Measurements from ENCODE around the gene COL15A1.

The COL15A1 gene

DNA sequence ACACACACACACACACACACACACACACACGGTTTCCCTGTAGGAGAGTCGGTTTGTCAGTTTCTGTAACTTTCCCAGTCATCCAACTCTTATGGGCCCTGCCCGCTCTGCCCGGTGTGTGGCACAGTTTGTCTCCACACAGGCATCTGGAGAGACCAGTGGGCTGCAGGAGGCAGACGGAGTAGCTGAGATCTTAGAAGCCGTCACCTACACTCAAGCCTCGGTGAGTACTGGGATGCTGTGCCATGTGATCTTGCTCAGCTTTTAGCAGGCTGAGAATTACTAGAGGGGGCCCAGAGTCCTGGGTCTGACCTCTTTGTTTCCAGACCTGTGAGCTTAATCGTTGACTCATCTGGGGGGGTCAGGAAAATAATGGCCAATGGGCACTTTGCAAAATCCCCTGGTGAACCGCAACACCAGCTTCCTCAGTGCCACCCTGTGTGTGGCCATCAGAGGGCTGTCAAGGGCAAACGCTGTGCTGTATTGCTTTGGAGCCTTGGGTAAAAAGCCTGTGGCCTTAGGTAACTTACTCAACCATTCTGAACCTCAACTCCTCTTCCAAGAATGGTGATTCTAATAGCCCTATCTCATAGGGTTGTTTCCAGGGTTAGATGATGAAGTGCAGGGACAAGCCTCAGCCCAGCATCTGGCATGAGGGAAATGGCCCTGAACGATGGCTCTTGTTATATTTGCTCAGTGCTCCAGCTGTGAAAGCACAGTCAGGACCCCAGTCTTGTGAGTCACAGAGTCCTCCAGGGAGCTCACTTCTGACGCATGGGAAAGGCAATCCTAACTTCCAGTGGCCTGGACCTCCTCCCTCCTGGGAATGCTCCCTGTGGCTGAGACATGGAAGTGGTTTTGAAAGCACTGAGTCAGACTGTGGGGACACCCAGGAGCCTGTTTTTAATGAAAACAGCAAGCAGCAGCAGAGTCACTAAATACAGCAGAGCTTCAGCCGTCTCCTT is 45.6 kb downstream of the COL15A1 start:
- in situ Hi-C loops (cut with HindIII; ENCODE audit: low sequenced_read_pairs), result no loop called here

DNA sequence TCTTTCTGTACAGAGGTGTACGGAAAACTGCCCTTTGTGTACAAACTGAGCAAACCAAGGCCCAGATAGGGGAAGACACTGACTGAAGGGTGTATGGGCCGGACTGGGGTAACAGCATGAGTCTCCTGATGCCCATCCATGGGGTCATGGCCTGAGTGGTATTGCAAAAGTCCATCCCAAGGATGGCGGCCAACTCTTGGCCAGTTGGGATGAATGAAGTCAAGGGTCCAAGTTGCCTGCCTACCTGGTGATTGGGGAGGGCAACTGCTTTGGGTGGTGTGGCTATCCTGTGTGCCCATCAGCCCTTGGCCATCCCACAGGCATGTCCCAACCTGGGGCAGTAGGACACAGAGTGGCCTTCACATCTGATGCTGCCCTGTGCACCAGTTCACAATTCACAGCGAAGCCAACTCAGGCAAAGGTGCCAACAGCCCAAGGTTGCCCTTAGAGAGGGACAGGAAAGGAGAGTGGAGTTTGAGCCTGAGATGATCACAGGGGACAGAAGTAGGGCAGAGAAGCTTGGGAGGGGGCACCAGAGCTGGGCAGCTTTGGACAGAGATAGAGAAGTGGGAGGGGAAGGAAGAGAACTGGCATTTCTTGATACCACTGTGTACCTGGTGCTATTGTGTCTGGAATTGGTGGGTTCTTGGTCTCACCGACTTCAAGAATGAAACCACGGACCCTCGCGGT is 46.6 kb downstream of the COL15A1 start:
- in situ Hi-C loops (cut with HindIII; ENCODE audit: low sequenced_read_pairs), result loop anchor here (10.0 kb wide), 2 partner anchors 116 to 146 kb away; no protein-coding TSS in a partner anchor

DNA sequence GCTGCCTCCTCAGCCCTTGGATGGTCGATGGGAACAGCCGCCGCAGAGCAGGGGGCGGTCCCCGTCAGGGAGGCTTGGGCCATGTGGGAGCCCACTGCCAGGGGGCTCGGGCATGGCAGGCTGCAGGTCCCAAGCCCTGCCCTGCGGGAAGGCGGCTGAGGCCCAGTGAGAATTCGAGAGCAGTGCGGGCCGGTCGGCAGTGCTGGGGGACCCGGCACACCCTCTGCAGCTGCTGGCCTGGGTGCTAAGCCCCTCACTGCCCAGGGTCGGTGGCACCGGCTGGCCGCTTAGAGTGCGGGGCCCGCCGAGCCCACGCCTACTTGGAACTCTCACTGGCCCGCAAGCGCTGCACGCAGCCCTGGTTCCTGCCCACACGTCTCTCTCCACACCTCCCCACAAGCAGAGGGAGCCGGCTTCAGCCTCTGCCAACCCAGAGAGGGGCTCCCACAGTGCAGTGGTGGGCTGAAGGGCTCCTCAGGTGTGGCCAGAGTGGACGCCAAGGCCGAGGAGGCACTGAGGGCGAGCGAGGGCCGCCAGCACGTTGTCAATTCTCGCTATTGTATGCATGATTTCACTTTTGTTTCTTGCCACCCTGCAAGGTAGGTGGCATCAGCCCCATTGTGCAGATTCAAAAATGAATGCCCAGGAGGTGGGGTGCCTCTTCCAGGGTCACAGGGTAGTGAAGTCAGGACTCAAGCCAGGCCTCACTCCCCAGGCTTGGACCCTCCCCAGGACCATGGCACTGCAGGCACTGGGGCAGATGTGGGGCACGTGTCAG is 48.6 kb downstream of the COL15A1 start:
- in situ Hi-C loops (cut with HindIII; ENCODE audit: low sequenced_read_pairs), result loop anchor here (10.0 kb wide), 2 partner anchors 117 to 147 kb away; no protein-coding TSS in a partner anchor

DNA sequence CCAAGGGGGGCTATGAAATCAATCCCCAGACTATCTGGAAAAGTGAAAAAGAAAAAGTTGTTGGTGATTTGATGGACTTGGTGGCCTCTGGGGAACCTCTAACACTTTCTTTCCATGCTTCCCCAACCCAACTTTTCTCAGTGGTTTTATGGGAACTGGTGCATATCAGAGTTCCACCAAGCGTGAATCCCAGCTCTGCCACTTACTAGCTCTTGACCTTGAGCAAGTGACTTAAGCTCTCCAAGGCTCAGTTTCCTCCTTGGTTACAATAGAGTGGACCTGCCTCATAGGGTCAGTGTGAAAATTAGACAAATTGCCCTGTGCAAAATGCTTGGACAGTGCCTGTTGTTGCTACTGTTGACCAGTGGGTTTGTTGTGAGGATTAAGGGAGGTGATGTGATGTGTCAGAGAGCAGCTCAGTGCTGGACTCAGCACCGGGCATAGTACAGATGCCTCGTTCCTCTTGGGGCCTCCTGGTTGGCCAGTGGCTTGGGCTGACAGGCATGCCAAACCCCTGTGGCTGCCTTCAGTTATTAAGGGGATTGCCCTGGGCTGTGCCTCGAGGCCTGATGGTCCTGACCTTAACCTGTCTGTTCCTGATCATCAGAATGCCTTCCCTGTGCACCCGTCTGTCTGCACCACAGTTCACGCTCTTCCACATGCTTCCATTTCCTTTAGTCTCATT is 49.3 kb downstream of the COL15A1 start:
- in situ Hi-C loops (cut with HindIII; ENCODE audit: low sequenced_read_pairs), result loop anchor here (10.0 kb wide), 2 partner anchors 118 to 148 kb away; no protein-coding TSS in a partner anchor

DNA sequence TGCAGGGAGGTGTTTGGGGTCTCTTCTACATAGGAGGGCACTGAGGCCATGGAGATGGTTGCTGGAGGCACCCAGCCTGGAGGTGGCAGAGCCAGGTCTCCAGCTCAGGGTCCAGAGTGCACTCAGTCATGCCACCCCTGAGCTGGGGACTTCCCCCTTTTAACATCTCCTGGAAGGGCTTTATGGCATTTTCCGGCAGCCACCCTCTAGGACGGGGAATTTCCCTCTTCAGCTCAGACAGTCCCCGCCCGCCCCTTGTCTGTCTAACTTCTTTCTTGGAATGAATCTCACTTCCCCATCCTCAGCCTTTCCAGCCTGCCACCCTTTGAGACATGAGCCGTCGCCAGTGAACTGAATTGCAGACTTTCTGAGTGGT is 49.9 kb downstream of the COL15A1 start:
- in situ Hi-C loops (cut with HindIII; ENCODE audit: low sequenced_read_pairs), result loop anchor here (10.0 kb wide), 2 partner anchors 119 to 149 kb away; no protein-coding TSS in a partner anchor

DNA sequence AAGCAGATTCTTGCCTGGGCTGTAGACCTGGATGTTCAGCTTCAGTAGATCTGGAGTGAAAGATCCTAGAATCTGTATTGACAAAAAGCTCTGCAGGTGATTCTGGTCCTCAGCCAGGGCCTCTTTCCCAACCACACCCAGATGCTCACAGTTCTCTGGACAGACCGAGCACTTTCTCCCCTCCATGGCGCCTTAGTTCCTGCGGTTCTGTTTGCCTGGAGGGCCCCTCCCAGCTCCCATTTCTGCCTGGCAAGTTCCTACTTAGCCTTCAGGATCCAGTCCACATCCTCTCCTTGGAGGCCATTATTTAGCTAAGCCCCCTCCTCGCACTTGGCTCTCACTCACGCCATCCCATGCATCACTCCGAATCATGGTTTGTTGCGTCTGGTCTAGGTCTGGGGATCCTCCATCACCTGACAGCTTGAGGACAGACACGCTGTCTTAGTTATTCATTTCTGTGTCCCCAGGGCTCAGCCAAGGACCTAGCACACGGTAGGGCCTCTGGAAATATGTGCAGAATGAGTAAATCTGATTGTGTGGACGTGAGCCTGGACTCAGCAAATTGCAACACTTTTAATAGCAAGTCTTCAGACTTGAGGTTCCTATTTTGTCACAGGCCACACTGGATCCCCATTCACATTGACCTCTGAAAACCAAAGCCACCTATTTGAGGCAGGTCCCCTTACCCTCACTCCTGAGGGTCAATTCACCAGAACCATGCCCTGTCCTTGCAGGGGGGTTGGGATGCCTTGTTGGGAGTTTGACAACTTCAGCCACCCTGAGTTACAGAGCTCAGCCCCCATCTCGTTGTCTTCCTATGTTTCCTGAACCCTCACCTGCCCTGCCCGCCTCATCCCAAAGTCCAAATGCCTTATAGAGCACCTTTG is 50.7 kb downstream of the COL15A1 start:
- in situ Hi-C loops (cut with HindIII; ENCODE audit: low sequenced_read_pairs), result loop anchor here (5.0 to 10.0 kb wide), 3 partner anchors 120 to 150 kb away; no protein-coding TSS in a partner anchor

DNA sequence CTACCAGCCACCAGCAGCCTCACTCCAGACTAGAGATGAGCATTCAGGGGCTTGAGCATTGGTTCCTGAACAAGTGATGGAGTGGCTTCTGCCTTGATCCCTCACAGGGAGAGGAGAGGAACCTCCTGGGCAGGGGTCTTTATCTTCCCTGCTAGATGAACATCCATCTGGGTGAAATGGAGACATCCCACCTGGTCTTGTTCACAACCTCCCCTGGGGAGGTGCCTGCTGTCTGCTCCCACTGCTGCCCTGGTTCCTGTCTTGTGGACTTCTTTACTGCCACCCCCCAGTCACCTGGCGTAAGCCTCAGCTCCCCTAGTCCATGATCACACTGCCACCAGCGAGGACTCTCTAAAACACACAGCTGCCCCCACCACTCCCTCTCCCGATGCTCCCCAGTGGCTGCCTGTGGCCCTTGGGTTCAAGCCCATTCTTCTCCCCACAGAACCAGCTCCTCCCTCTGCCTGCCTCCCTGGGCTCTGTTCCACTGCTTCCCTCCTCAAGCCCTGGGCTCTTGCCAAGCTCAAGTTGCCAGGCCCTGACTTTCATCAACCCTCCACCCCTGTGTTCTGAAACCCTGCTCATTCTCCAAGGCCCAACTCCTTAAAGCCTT is 51.5 kb downstream of the COL15A1 start:
- in situ Hi-C loops (cut with HindIII; ENCODE audit: low sequenced_read_pairs), result loop anchor here (5.0 to 10.0 kb wide), 3 partner anchors 120 to 150 kb away; no protein-coding TSS in a partner anchor

DNA sequence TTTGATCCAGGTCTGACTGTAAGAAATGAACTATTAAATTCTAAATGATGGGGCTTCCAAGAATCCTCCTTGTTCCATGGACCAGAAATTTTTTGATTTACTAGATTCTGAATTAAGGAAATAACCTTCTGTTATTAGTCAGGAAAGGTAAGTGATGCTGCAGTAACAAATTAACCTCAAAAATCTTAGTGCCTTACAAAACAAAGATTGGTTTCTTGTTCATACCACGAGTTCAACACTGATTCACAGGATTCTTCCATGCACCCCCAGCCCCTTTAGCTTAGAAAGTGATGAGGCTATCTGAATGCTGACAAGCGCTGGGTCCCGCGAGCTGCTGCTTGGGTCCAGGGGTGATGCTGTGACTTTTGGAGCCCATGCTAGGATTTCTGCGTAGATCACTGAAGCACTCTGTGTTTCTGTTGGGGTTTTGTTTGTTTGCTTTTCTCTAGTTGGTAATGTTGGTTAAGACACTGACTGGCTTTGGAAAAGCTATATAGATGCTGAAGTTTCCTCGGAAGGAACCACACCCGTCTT is 52.3 kb downstream of the COL15A1 start:
- in situ Hi-C loops (cut with HindIII; ENCODE audit: low sequenced_read_pairs), result loop anchor here (5.0 to 10.0 kb wide), 3 partner anchors 121 to 151 kb away; no protein-coding TSS in a partner anchor

DNA sequence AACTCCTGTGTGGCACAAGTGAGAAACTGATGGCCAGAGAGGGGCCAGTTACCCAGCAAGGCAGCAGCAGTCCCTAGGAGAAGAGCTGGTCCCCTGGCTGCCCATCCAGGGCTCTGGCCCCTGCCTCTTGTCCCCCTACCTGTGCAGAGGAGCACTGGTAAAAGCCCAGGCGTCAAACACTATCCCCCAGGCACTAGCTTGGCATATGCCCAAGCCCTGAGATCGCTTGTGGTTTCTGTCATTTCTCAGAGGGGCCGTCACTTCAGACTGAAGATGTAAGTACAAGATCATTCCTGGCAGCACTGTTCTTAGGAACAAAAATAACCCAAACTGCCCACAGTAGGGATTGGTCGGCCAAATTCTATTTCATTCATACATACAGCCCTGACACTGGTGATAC is 53.9 kb downstream of the COL15A1 start:
- in situ Hi-C loops (cut with HindIII; ENCODE audit: low sequenced_read_pairs), result loop anchor here (5.0 to 10.0 kb wide), 3 partner anchors 123 to 153 kb away; no protein-coding TSS in a partner anchor

DNA sequence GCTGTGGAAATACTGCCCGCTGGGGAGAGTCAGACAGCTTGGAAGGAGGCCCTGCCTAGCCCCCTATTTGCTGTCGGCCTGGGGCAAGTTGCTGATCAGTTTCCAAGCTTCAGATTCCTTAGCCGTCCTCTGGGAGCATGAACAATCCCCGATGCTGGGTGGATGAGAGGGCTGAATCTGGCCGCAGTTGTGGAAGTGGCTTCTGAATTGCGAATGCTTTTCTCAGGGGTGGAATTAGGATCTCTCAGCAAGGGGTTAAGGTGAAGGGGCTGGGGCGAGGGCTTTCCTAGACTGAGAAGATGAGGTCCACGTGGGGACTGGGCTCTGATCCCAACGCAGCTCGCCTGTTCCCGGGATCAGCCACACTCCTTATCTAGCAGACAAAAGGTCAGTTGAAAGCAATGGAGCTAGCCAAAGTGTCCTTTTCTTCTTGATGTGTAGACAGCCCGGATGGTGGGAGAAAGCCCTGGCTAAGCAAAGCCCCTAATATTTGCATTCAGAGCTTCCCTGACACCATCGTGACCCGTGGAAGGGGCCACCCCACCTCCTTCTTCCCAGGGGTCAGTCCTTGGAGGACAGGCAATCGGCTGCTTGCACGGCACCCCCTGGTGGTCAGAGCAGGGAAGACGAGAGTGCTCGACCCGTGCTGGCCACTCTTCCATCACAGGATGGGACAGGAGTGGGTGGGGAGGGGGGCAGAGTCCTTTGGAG is 54.9 kb downstream of the COL15A1 start:
- in situ Hi-C loops (cut with HindIII; ENCODE audit: low sequenced_read_pairs), result loop anchor here (5.0 to 10.0 kb wide), 3 partner anchors 124 to 154 kb away; no protein-coding TSS in a partner anchor

DNA sequence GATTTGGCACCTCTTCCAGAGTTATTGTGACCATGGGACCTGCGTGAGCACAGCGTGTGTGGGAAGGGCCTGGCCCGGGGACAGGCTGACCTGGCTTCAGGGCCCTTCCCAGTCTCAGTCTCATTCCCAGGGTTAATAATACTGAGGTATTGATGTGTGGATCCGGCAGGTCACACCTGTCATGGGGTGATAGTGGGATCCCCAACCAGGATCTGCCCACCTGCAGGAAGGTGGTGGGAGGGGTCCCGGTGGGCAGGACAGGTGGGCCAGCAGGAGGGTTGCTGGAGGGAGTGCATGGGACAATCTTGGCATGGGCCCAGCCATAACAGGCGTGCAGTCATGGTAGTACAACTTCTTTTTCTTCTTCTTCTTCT is 55.4 kb downstream of the COL15A1 start:
- in situ Hi-C loops (cut with HindIII; ENCODE audit: low sequenced_read_pairs), result loop anchor here (5.0 to 10.0 kb wide), 3 partner anchors 124 to 154 kb away; no protein-coding TSS in a partner anchor

DNA sequence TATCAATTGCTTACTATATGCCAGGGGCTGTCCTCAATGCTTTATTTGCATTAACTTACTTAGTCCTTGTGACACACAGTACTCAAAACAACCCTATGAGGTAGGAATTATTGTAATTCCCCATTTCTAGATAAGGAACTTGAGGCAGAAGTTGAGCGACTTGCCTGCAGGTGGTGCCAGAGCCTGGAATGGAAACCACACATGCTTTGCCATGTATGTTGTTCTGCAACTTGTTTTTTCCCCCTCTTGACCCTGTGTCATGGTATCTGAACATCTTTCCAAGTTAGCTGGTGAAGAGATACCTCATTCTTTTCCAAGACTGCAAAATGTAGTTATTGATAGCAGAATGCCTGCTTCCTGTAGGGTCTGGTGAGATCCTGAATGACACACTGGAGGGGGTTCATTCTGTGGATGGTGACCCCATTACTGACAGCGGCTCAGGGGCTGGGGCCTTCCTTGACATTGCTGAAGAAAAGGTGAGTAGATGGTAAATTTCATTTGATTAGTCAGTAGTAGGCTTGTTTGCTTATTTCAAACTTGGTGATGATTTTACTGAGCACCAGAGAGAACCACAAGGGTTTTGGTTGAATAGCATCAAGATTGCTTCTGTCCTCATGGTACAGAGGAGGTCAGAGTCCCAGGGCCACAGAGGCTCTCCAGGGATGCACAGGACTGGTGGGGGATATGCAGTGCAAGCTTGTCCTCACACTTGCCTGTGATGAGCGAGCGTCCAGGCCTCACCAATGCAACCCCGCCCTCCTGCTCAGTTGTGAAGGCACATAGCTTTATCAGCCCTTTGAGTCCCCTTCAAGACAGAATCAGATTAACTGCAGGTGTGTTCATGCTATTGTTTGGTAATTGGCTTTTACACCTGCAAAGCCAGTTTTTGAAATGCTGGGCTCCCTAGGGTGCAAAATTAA is 57.0 kb downstream of the COL15A1 start:
- in situ Hi-C loops (cut with HindIII; ENCODE audit: low sequenced_read_pairs), result no loop called here

DNA sequence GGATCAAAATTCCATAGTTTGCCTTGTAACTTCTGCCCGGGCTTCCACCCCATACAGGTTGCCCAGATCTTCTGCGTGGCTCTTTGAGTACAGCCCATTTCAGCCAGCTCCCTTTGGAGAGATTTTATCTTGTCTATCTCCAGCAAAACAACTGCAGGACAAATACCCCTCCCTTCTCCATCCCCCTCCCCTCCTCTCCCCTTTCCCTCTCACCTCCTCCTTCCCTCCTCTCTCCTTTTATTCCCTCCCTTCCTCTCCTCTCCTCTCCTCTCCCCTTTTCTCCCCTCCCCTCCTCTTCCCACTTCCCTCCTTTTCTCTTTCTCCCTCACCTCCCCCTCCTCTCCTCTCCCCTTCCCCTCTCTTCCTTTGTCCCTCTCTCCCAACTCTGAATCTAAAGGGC is 58.2 kb downstream of the COL15A1 start:
- in situ Hi-C loops (cut with HindIII; ENCODE audit: low sequenced_read_pairs), result no loop called here

DNA sequence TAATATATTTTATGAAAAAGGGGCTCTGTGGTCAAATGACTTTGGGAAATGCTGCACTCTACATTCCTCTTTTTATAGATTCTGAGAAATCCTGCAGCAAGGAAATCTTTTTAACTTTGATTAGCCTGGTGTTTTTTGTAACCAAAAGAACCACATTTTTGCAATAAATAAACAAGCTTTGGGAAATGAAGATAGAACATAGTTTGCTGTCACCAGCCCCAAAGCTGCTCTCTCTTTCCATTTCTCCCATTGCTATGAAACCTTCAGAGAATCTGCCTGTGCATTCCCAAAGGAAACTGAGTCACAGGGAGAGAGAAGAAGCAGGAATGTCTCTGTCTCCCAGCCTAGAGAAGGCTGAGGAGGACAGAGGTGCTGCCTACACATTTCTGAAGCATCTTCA is 59.0 kb downstream of the COL15A1 start:
- in situ Hi-C loops (cut with HindIII; ENCODE audit: low sequenced_read_pairs), result no loop called here

DNA sequence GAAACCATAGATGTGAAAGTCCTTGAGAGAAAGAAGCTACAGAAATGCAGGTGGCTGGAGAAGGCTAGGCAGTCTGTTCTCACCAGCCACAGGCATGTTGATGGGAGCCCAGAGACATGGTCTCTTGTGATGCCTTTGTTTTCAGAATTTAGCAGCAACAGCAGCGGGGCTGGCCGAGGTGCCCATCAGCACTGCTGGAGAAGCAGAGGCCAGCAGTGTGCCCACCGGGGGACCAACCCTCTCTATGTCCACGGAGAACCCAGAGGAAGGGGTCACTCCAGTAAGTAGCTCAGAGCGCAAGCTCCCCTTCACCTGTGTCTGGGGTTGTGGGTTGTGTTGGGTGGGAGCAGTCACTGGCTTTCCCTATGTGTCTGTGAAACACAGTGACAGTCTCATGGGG is 59.6 kb downstream of the COL15A1 start:
- in situ Hi-C loops (cut with HindIII; ENCODE audit: low sequenced_read_pairs), result no loop called here

DNA sequence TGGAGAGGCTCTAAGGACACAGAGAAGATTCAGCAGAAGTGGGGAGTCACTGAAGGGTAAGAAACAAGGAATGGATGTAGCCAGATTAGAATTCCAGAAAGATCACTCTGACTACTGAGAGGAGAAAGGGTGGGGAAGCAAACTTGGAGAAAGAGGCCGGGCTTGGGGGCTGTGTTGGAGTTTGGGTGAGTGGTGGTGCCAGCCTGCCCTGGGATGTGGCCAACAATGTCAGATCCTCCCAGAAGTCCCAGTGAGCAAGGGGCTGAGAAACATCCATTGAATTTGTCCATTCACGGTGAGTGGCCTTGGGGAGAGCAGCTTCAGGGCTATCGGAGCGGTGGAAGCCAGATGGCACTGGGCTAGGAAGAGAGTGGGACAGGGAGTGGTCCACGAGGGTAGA is 60.4 kb downstream of the COL15A1 start:
- in situ Hi-C loops (cut with HindIII; ENCODE audit: low sequenced_read_pairs), result no loop called here

All from endothelial cell of hepatic sinusoid (primary cell).